HFF-Myc (cell line): ENCODE data around the gene CDC42EP1.

Experiments
- DNase-seq: peaks from one replicate; pipeline ENCODE4 v3.0.0-alpha.2; 2011; ENCODE audit warnings: low read depth; ENCODE audit errors: extremely low read depth
- H3K4me3 ChIP-seq: replicated peaks from 2 replicates; pipeline ENCODE4 v1.5.1; 2011; ENCODE audit warnings: low read depth, mild to moderate bottlenecking, control low read depth, low read length
- CTCF ChIP-seq: IDR thresholded peaks from 2 replicates; pipeline ENCODE4 v1.5.1; 2012; ENCODE audit warnings: mild to moderate bottlenecking, low read depth, low read length, control low read depth; ENCODE audit errors: missing control alignments

CDC42EP1 gene

GRCh38 chr22:37561212-37562048 is 1.1 kb downstream of the CDC42EP1 start:
- peak overlapping the region; percentile 93 for H3K4me3 ChIP-seq
- peak; percentile 79 for DNase-seq
- TF ChIP-seq CTCF: peak; percentile 87

- no peak for DNase-seq
- TF ChIP-seq CTCF: no peak
- H3K4me3 ChIP-seq: peak overlapping the region; percentile 93
Measured at GRCh38 chr22:37562049-37562875, 2.0 kb downstream of the CDC42EP1 start.

GRCh38 chr22:37563153-37564081 is 3.1 kb downstream of the CDC42EP1 start:
- TF ChIP-seq CTCF: no peak
- DNase-seq: peak; percentile 62
- peak overlapping the region; percentile 93 for H3K4me3 ChIP-seq

GRCh38 chr22:37564111-37564711 is 3.9 kb downstream of the CDC42EP1 start:
- peak overlapping the region; percentile 10; the same call in 1 of the 2 replicates for H3K4me3 ChIP-seq
- no peak for TF ChIP-seq CTCF

GRCh38 chr22:37565830-37566229 is 5.5 kb downstream of the CDC42EP1 start:
- DNase-seq: no peak
- no peak for TF ChIP-seq CTCF
- H3K4me3 ChIP-seq: no peak overlapping the region

More at GRCh38 chr22:37564111-37564711, 3.9 kb downstream of the CDC42EP1 start:
- no peak for DNase-seq
